GM13976 (cell line): ENCODE data around the gene GPR18.

Experiments used
- DNase-seq: peaks from one replicate; pipeline ENCODE4 v3.0.0; 2012; ENCODE audit warnings: low spot score
- in situ Hi-C: fragments of 300-500 bp; cut with MboI; formaldehyde crosslinking; loops from one replicate; pipeline ENCODE4 v1.12.0; 2022; ENCODE audit warnings: low sequenced_read_pairs, mixed read lengths, inconsistent platforms; ENCODE audit not compliant: unreplicated experiment
- TF ChIP-seq, protein P1 (sequence below): IDR thresholded peaks from 2 replicates; pipeline ENCODE4 v1.5.1; 2012; ENCODE audit warnings: borderline replicate concordance, mild to moderate bottlenecking; ENCODE audit not compliant: insufficient read depth; ENCODE audit errors: extremely low read depth, missing control alignments, control extremely low read depth

Gene GPR18

GRCh38 chr13:99257291-99257690, 888 bp downstream of the GPR18 start:
- no peak for DNase-seq
- in situ Hi-C loops, result no loop called here
- TF ChIP-seq, protein P1, sequence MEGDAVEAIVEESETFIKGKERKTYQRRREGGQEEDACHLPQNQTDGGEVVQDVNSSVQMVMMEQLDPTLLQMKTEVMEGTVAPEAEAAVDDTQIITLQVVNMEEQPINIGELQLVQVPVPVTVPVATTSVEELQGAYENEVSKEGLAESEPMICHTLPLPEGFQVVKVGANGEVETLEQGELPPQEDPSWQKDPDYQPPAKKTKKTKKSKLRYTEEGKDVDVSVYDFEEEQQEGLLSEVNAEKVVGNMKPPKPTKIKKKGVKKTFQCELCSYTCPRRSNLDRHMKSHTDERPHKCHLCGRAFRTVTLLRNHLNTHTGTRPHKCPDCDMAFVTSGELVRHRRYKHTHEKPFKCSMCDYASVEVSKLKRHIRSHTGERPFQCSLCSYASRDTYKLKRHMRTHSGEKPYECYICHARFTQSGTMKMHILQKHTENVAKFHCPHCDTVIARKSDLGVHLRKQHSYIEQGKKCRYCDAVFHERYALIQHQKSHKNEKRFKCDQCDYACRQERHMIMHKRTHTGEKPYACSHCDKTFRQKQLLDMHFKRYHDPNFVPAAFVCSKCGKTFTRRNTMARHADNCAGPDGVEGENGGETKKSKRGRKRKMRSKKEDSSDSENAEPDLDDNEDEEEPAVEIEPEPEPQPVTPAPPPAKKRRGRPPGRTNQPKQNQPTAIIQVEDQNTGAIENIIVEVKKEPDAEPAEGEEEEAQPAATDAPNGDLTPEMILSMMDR, result no peak

- in situ Hi-C loops, result no loop called here
- TF ChIP-seq, protein P1, result no peak
- DNase-seq, result no peak
Observed at GRCh38 chr13:99256709-99257108, 1.5 kb downstream of the GPR18 start.

GRCh38 chr13:99256283-99256682, 1.9 kb downstream of the GPR18 start:
- TF ChIP-seq, protein P1, result no peak
- in situ Hi-C loops, result no loop called here
- no peak for DNase-seq

DNA sequence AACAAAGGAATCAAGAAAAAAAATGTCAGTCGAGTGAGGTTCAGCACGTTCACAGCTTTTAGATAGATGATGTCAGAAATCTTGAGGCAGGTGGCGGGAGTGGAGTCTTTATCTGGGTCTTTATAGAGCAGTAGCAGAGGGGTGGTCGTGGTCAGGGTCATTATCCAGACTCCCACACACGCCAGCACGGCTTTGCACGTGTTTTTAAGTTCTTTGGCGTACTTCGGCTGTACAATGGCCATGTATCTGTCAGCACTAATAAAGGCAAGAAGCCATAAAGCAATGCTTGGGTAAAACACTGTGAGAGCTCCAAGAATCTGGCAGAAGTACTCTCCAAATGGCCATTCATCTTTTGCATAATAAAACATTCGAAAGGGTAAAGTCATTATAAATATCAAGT, 2.9 kb downstream of the GPR18 start:
- DNase-seq, result no peak
- TF ChIP-seq, protein P1, result no peak
- in situ Hi-C loops, result no loop called here

- no peak for DNase-seq
- TF ChIP-seq, protein P1, result no peak
- in situ Hi-C loops, result no loop called here
Observed at GRCh38 chr13:99254830-99255229, 3.3 kb downstream of the GPR18 start.

DNA sequence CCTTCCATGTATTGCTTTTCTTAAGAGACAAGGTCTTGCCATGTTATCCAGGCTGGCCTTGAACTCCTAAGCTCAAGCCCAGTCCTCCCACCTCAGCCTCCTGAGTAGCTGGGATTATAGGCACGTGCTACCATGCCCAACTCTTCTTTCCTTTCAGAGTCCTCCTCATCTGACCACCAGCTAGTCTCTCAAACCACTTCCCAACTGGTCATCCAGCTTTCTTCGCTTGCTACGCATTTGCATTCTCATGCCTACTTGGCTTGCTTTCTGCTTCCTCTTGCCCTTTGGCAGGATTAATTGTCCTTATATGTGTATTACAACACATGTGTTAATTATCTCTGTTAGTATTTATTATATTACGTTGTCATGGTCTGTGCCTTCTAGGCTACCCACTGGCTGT, 6.3 kb downstream of the GPR18 start:
- DNase-seq, result no peak
- TF ChIP-seq, protein P1, result no peak
- in situ Hi-C loops, result no loop called here
